MM.1S (cell line): Measurements from ENCODE around the gene FBXL5.

Experiments used
- DNase-seq: peaks from one replicate; pipeline ENCODE4 v3.0.0-alpha.2; 2015
- H2AFZ ChIP-seq: fragments of 300-600 bp; sonication (generic); 2 replicates; pipeline ENCODE4 v1.6.0; 2016; ENCODE audit warnings: antibody characterized with exemption, low read length
- H3F3A ChIP-seq: fragments of 300-600 bp; sonication (generic); 2 replicates; pipeline ENCODE4 v1.6.1; 2016; ENCODE audit warnings: mild to moderate bottlenecking, antibody characterized with exemption, low read length, moderate library complexity, mixed read lengths; ENCODE audit not compliant: insufficient read depth
- H3K27ac ChIP-seq: fragments of 300-600 bp; sonication (generic); 2 replicates; pipeline ENCODE4 v1.5.1; 2016; ENCODE audit warnings: mild to moderate bottlenecking, low read length
- H3K27me3 ChIP-seq: fragments of 300-600 bp; sonication (generic); replicated peaks from 2 replicates; pipeline ENCODE4 v1.6.0; 2016; ENCODE audit warnings: low read length; ENCODE audit not compliant: insufficient read depth
- H3K36me3 ChIP-seq: fragments of 300-600 bp; sonication (generic); replicated peaks from 2 replicates; pipeline ENCODE4 v1.6.1; 2016; ENCODE audit warnings: mild to moderate bottlenecking, low read length, mixed read lengths; ENCODE audit not compliant: insufficient read depth
- H3K4me1 ChIP-seq: fragments of 300-600 bp; sonication (generic); 2 replicates; pipeline ENCODE4 v1.6.1; 2016; ENCODE audit warnings: low read length, mixed read lengths
- H3K4me2 ChIP-seq: fragments of 300-600 bp; sonication (generic); 2 replicates; pipeline ENCODE4 v1.6.0; 2016; ENCODE audit warnings: low read depth, low read length
- H3K4me3 ChIP-seq: fragments of 300-600 bp; sonication (generic); 2 replicates; pipeline ENCODE4 v1.5.1; 2016; ENCODE audit warnings: low read length, mixed read lengths
- H3K79me2 ChIP-seq: fragments of 300-600 bp; sonication (generic); 2 replicates; pipeline ENCODE4 v1.6.1; 2016; ENCODE audit warnings: mixed run types, low read length, mixed read lengths
- H3K9ac ChIP-seq: fragments of 300-600 bp; sonication (generic); 2 replicates; pipeline ENCODE4 v1.6.1; 2016; ENCODE audit warnings: low read length, mixed read lengths
- H3K9me2 ChIP-seq: fragments of 300-600 bp; sonication (generic); replicated peaks from 2 replicates; pipeline ENCODE4 v1.6.1; 2016; ENCODE audit warnings: mild to moderate bottlenecking, low read length, mixed read lengths; ENCODE audit not compliant: insufficient read depth
- H3K9me3 ChIP-seq: fragments of 300-600 bp; sonication (generic); replicated peaks from 2 replicates; pipeline ENCODE4 v1.6.1; 2016; ENCODE audit warnings: mild to moderate bottlenecking, low read length, mixed read lengths; ENCODE audit not compliant: insufficient read depth
- H4K20me1 ChIP-seq: fragments of 300-600 bp; sonication (generic); 2 replicates; pipeline ENCODE4 v1.6.1; 2016; ENCODE audit warnings: mild to moderate bottlenecking, low read length, moderate library complexity, mixed read lengths; ENCODE audit not compliant: insufficient read depth
- EZH2 ChIP-seq: fragments of 300-600 bp; sonication (generic); optimal IDR thresholded peaks from 2 replicates; pipeline ENCODE3; 2017; ENCODE audit warnings: low read depth, mild to moderate bottlenecking, antibody characterized with exemption, low read length, mixed read lengths
- EZH2phosphoT487 ChIP-seq: fragments of 300-600 bp; sonication (generic); IDR thresholded peaks from 2 replicates; pipeline ENCODE4 v1.6.1; 2018; ENCODE audit warnings: antibody characterized with exemption, low read length
- TF ChIP-seq, protein P1 (sequence below): fragments of 300-600 bp; sonication (generic); IDR thresholded peaks from 2 replicates; pipeline ENCODE4 v1.5.1; 2016; ENCODE audit warnings: antibody characterized with exemption, low read length, mixed read lengths

The FBXL5 gene

DNA sequence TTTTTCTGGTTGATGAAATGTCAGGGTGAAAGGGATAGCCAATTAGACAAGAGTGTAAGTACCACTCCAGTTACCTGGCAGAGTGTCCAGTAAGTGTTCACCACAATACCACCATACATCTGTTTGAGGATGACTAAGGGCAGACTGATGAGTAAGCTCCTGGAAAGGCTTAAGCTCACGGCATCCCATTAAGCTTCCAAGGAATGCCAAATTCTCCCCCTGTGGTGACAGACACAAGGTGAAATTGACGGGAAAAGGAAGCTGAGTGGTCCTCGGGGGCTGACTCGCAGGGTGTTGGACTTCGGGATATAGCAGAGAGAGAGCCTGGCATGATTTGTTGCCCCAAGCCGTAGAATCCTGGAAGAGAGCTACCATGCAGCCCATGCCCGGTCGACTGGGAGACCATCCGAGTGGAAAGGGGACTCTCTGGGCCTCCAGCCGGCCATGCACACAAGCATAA lies 40.1 kb upstream of the FBXL5 start:
- TF ChIP-seq EZH2phosphoT487 (no peak), EZH2 (no peak)
- TF ChIP-seq, protein P1, sequence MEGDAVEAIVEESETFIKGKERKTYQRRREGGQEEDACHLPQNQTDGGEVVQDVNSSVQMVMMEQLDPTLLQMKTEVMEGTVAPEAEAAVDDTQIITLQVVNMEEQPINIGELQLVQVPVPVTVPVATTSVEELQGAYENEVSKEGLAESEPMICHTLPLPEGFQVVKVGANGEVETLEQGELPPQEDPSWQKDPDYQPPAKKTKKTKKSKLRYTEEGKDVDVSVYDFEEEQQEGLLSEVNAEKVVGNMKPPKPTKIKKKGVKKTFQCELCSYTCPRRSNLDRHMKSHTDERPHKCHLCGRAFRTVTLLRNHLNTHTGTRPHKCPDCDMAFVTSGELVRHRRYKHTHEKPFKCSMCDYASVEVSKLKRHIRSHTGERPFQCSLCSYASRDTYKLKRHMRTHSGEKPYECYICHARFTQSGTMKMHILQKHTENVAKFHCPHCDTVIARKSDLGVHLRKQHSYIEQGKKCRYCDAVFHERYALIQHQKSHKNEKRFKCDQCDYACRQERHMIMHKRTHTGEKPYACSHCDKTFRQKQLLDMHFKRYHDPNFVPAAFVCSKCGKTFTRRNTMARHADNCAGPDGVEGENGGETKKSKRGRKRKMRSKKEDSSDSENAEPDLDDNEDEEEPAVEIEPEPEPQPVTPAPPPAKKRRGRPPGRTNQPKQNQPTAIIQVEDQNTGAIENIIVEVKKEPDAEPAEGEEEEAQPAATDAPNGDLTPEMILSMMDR: no peak
- no peak for DNase-seq
- no peaks in the 10 kb centered on the region for H3K9me2 ChIP-seq
- no peaks in the 10 kb centered on the region for H3K9me3 ChIP-seq
- H3K79me2 ChIP-seq: no peaks in the 10 kb centered on the region
- no peaks in the 10 kb centered on the region for H3K27me3 ChIP-seq
- H3K27ac ChIP-seq: no peak overlapping the region
- H3K4me2 ChIP-seq: no peak overlapping the region
- H2AFZ ChIP-seq: no peak overlapping the region
- no peaks in the 10 kb centered on the region for H3K4me1 ChIP-seq
- H3K4me3 ChIP-seq: no peak overlapping the region
- H3F3A ChIP-seq: no peaks in the 10 kb centered on the region
- H3K9ac ChIP-seq: no peak overlapping the region
- H4K20me1 ChIP-seq: no peaks in the 10 kb centered on the region
- H3K36me3 ChIP-seq: no peaks in the 10 kb centered on the region

DNA sequence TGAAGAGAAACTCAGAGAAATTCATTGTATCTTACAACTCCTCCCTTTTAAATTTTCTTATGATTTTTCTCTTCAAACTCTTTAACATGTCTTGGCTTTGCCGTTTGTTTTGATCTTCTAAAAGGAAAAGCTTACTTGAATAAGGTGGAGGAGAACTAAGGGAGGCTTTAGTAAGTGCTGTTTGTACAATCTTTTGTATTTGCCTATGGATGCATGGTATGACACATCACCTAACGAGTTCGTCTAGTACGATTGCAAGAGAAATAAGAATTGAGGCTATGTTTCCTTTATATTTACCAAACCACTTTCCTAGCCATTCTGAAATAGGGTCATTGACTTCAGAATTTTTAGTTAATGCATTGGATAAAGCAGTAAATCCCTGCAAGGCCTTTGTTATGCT lies 39.3 kb upstream of the FBXL5 start:
- Histone ChIP-seq H3K4me3 (no peak overlapping the region), H3K4me2 (no peak overlapping the region), H3K4me1 (no peaks in the 10 kb centered on the region), H3K9me3 (no peaks in the 10 kb centered on the region), H4K20me1 (no peaks in the 10 kb centered on the region), H3K27me3 (no peaks in the 10 kb centered on the region), H3K36me3 (no peaks in the 10 kb centered on the region), H3F3A (no peaks in the 10 kb centered on the region), H3K9ac (no peak overlapping the region), H3K27ac (no peak overlapping the region), H2AFZ (no peak overlapping the region), H3K9me2 (no peaks in the 10 kb centered on the region), H3K79me2 (no peaks in the 10 kb centered on the region)
- no peak for DNase-seq
- TF ChIP-seq EZH2 (no peak), EZH2phosphoT487 (no peak)
- TF ChIP-seq, protein P1: no peak

DNA sequence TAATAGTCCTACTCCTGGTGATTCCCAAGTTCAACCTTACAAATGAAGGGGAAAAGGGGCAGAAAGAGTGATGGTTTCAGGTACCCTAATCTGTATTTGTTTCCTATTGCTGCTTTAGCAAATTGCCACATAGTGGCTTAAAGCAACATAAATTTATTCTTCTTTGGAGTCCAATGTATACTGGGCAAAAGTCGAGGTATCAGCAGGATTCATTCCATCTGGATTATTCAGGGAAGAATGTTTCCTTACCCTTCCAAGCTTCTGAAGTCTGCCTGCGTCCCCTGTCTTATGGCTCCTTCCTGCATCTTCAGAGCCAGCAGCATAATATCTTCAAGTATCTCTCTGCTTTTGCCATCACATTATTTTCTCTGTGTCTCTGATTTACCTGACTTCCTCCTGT lies 37.4 kb upstream of the FBXL5 start:
- no peak overlapping the region for H2AFZ ChIP-seq
- no peaks in the 10 kb centered on the region for H3K9me2 ChIP-seq
- H3K27me3 ChIP-seq: no peaks in the 10 kb centered on the region
- H3K9ac ChIP-seq: no peak overlapping the region
- no peak overlapping the region for H3K4me3 ChIP-seq
- H4K20me1 ChIP-seq: no peaks in the 10 kb centered on the region
- no peaks in the 10 kb centered on the region for H3K36me3 ChIP-seq
- DNase-seq: no peak
- no peaks in the 10 kb centered on the region for H3F3A ChIP-seq
- TF ChIP-seq EZH2phosphoT487 (no peak), EZH2 (no peak)
- TF ChIP-seq, protein P1: no peak
- H3K9me3 ChIP-seq: no peaks in the 10 kb centered on the region
- H3K79me2 ChIP-seq: no peaks in the 10 kb centered on the region
- no peaks in the 10 kb centered on the region for H3K4me1 ChIP-seq
- H3K27ac ChIP-seq: no peak overlapping the region
- H3K4me2 ChIP-seq: no peak overlapping the region
